ENCODE results near the gene ALX4. TPM values are rescaled to one million over a fixed set of nuclear protein-coding genes. Genes with fewer than 3 reads are reported as not detected.
A peak's percentile ranks its signal among the peaks of the same experiment; 100 is the strongest.

The ALX4 gene
- polyA plus RNA-seq, 2 of the 4 experiments (the other 2 are of a cell fraction): 1.00 to 5.6 TPM

GRCh38 chr11:44338026-44338425 is 28.1 kb upstream of the ALX4 start:
- H3K4me2 ChIP-seq: no peak overlapping the region
- no peak for ATAC-seq
- no peak for FAIRE-seq
- H3K9me3 ChIP-seq: no peaks in the 10 kb centered on the region
- no peak overlapping the region for H3K27ac ChIP-seq
- no peak for DNase-seq (ENCODE audit: low read depth in 1 of 2, low spot score in 1 of 2)
- peaks cover 11% of the 10 kb centered on the region; the same call in 2 of the 3 replicates for H3K4me1 ChIP-seq
- whole genome bisulfite sequencing (ENCODE audit: missing lambda C conversion rate): 58% methylated on average over 11 of the region's 11 CpGs
- ChIA-PET CTCF (interaction anchor here (1.4 kb wide), 1 partner anchor 22 kb away, joined by 3 read pairs; no protein-coding TSS in a partner anchor), POLR2A (no interaction called here)
- TF ChIP-seq, protein P1, sequence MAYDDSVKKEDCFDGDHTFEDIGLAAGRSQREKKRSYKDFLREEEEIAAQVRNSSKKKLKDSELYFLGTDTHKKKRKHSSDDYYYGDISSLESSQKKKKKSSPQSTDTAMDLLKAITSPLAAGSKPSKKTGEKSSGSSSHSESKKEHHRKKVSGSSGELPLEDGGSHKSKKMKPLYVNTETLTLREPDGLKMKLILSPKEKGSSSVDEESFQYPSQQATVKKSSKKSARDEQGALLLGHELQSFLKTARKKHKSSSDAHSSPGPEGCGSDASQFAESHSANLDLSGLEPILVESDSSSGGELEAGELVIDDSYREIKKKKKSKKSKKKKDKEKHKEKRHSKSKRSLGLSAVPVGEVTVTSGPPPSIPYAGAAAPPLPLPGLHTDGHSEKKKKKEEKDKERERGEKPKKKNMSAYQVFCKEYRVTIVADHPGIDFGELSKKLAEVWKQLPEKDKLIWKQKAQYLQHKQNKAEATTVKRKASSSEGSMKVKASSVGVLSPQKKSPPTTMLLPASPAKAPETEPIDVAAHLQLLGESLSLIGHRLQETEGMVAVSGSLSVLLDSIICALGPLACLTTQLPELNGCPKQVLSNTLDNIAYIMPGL (CRISPR knock-in tag; IDR thresholded peaks at IDR 0.05; ENCODE audit: borderline replicate concordance): no peak
- TF ChIP-seq ZFP36 (IDR thresholded peaks at IDR 0.05; ENCODE audit: borderline replicate concordance, partially characterized antibody) (no peak), PHF8 (IDR thresholded peaks at IDR 0.05; ENCODE audit: borderline replicate concordance, low read depth) (no peak), KDM1A (IDR thresholded peaks at IDR 0.05; ENCODE audit: low read depth) (no peak), HDAC2 (IDR thresholded peaks at IDR 0.05) (no peak), JUNB (IDR thresholded peaks at IDR 0.05) (no peak), RARB (CRISPR knock-in tag; IDR thresholded peaks at IDR 0.05) (no peak), BCL3 (IDR thresholded peaks at IDR 0.05) (no peak), SMC3 (IDR thresholded peaks at IDR 0.05) (no peak), POLR2AphosphoS2 (conservative IDR thresholded peaks at IDR 0.05; ENCODE audit: low read length) (no peak), EHF (CRISPR knock-in tag; IDR thresholded peaks at IDR 0.05) (no peak), NPAS2 (CRISPR knock-in tag; IDR thresholded peaks at IDR 0.05; ENCODE audit: borderline replicate concordance) (no peak), ATOH8 (CRISPR knock-in tag; IDR thresholded peaks at IDR 0.05; ENCODE audit: low read depth) (no peak), ZC3H11A (IDR thresholded peaks at IDR 0.05) (no peak), BHLHE40 (IDR thresholded peaks at IDR 0.05; ENCODE audit: low read depth, low read length) (no peak), SREBF2 (IDR thresholded peaks at IDR 0.05) (no peak), HEYL (CRISPR knock-in tag; IDR thresholded peaks at IDR 0.05) (no peak)
- TF ChIP-seq, protein P2, sequence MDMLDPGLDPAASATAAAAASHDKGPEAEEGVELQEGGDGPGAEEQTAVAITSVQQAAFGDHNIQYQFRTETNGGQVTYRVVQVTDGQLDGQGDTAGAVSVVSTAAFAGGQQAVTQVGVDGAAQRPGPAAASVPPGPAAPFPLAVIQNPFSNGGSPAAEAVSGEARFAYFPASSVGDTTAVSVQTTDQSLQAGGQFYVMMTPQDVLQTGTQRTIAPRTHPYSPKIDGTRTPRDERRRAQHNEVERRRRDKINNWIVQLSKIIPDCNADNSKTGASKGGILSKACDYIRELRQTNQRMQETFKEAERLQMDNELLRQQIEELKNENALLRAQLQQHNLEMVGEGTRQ (IDR thresholded peaks at IDR 0.05): no peak
- H3K4me3 ChIP-seq: no peak overlapping the region

DNA sequence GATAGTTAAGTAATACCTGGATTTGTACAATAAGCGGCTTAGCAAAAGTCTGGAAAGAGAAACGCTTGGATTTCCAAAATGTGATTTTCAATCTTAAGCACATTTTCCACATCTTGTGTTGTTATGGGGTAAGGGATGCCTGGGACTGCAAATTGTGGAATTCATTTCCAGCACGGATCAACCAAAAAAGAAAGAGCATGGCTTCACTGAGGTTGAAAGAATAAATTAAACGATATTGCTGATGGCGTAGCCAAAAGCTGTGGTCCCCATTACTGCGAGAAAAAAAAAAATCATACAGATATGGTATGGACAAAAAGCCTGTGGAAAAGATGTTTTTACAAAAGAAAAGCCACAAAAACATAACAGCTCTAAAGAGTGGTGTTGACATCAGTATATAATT is 26.0 kb upstream of the ALX4 start:
- WGBS (ENCODE audit: missing lambda C conversion rate): 69% methylated on average over 6 of the region's 6 CpGs
- FAIRE-seq (no peak), DNase-seq (ENCODE audit: low read depth in 1 of 2, low spot score in 1 of 2) (no peak), ATAC-seq (no peak)
- TF ChIP-seq JUN (IDR thresholded peaks at IDR 0.05): no peak
- no peak for TF ChIP-seq FOSB (CRISPR knock-in tag; IDR thresholded peaks at IDR 0.05)
- no peak for TF ChIP-seq GATA3 (IDR thresholded peaks at IDR 0.05; ENCODE audit: borderline replicate concordance)
- TF ChIP-seq NR3C1 (IDR thresholded peaks at IDR 0.05): no peak
- no peak for TF ChIP-seq POLR2A (IDR thresholded peaks at IDR 0.05; ENCODE audit: low read length)
- TF ChIP-seq MAFK (IDR thresholded peaks at IDR 0.05; ENCODE audit: partially characterized antibody): no peak
- TF ChIP-seq CBX8 (IDR thresholded peaks at IDR 0.05): 0 out of 2 replicates have a peak, but pooled peaks have one; percentile 35
- TF ChIP-seq HEYL (CRISPR knock-in tag; IDR thresholded peaks at IDR 0.05): no peak
- Histone ChIP-seq H3K4me2 (no peak overlapping the region), H3K4me1 (peaks cover 11% of the 10 kb centered on the region; the same call in 2 of the 3 replicates), H3K27ac (no peak overlapping the region), H3K9me3 (no peaks in the 10 kb centered on the region), H3K4me3 (no peak overlapping the region)
- CTCF ChIA-PET: no interaction called here
- POLR2A ChIA-PET: no interaction called here

Data from A549 (cell line).